Cardiac muscle cell (in vitro differentiated cells and primary cell): ENCODE data around the gene CD63. TPM values are rescaled to one million over a fixed set of nuclear protein-coding genes. Genes with fewer than 3 reads are reported as not detected.
A peak's percentile ranks its signal among the peaks of the same experiment; 100 is the strongest.

Experiments used
- DNase-seq, 2 donors: peaks; one replicate each; pipeline versions ENCODE4 v3.0.0 to v3.0.0-alpha.2; 2010 to 2017; ENCODE audit warnings: low read depth in 1 of 2, low spot score in 1 of 2
- H3K27ac ChIP-seq: fragments of 200-600 bp; sonication (generic); 2 replicates; pipeline ENCODE4 v1.5.1; 2016
- H3K27me3 ChIP-seq: fragments of 200-600 bp; sonication (generic); 2 replicates; pipeline ENCODE4 v1.6.0; 2016; ENCODE audit warnings: control low read depth
- H3K36me3 ChIP-seq: fragments of 200-600 bp; sonication (generic); 2 replicates; pipeline ENCODE4 v1.5.1; 2016; ENCODE audit warnings: control low read depth
- H3K4me1 ChIP-seq: fragments of 200-600 bp; sonication (generic); 2 replicates; pipeline ENCODE4 v1.8.1; 2017; ENCODE audit warnings: low read depth, mild to moderate bottlenecking, mixed run types
- H3K4me3 ChIP-seq: fragments of 200-600 bp; sonication (generic); 2 replicates; pipeline ENCODE4 v1.5.1; 2016; ENCODE audit warnings: mild to moderate bottlenecking
- H3K9me3 ChIP-seq: fragments of 200-600 bp; sonication (generic); 2 replicates; pipeline ENCODE4 v1.5.1; 2017; ENCODE audit warnings: low read depth, mild to moderate bottlenecking, control low read depth
- polyA plus RNA-seq: library from polyadenylated mRNA; unstranded; fragments of >200 nt; fragmentation: Nextera tagmentation; extraction: Ambion mirVana; gene quantifications from 2 replicates; pipeline ENCODE4 v1.2.1, GENCODE V29; 2016
- total RNA-seq: library from RNA; depleted of rRNA; stranded (reverse); fragments of >200 nt; gene quantifications from 2 replicates; pipeline ENCODE4 v1.2.3, GENCODE V29; 2016
- TF ChIP-seq, protein P1 (sequence below): IDR thresholded peaks from 2 replicates; pipeline ENCODE4 v1.5.1; 2012; ENCODE audit warnings: low read depth, mild to moderate bottlenecking, low read length

CD63 gene
- total and polyA plus RNA-seq, 2 experiments from 2014 or later = 268 to 1,103 TPM

DNA sequence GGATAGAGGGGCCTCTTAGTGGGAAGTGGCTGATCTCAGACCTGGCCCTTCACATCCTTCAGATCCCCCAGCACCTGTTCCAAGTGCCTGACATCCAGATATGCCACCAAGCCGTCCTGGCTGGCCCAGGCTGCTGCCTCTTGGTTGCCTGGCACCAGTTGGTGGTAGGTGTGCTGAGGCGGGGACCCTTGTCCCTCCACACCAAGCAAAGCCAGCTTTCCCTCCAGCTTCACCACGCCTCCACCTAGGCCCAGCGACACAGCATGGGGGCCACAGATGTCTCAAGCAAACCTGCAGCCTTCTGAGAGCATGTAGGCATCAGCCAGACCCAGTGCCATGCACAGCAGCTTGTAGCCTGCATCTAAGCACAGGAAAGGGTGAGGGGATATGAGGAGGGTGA lies 3.5 kb upstream of the CD63 start:
- TF ChIP-seq, protein P1, sequence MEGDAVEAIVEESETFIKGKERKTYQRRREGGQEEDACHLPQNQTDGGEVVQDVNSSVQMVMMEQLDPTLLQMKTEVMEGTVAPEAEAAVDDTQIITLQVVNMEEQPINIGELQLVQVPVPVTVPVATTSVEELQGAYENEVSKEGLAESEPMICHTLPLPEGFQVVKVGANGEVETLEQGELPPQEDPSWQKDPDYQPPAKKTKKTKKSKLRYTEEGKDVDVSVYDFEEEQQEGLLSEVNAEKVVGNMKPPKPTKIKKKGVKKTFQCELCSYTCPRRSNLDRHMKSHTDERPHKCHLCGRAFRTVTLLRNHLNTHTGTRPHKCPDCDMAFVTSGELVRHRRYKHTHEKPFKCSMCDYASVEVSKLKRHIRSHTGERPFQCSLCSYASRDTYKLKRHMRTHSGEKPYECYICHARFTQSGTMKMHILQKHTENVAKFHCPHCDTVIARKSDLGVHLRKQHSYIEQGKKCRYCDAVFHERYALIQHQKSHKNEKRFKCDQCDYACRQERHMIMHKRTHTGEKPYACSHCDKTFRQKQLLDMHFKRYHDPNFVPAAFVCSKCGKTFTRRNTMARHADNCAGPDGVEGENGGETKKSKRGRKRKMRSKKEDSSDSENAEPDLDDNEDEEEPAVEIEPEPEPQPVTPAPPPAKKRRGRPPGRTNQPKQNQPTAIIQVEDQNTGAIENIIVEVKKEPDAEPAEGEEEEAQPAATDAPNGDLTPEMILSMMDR = no peak
- H3K27ac ChIP-seq = no peak overlapping the region
- DNase-seq = no peak

DNA sequence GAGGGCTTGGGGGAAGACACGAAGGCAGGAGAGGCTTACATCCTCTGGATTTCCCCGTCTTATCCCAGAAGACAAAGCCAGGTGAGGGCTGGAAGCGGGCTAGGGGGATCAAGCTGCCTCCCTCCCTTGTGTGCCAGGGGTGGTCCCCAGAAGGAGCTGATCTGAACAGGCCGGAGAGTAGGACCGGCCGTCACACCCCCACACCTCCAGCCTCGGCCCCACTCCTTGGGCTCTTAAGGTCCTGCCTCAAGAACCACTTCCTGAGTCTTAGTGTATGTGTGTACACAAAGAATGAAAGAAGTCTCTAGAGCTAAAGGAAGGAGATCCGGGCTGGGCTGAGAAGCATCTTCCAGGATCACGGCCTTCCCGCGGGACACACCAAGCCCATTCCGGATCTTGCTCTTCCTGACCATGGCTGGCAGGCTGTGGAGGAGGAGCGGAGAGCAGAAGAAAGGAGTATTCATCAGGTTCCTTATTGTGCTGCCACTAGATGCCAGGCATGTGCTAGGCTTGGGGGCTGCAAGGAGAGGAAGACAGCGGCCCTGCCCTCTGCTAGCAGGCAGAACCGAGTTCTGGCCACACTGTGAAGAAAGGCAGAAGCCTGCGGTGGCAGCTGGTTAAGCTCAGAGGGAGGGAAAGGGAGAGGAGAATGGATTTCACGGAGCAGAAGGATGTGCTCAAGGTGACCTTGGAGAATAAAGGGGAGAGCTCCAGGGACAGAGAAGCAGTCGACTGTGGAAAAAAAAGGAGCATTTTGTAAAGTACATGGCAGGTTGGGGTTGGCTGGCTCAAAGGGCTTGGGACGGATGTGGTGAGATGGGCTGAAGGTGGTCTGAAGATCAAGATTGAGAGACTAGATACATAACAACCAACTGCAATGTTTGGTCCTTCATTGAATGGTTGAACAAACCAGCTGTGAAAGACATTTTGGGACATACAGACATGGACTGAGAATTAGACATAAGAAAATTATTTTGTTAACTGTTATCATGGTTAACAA lies 1.3 kb upstream of the CD63 start:
- no peaks in the 10 kb centered on the region for H3K27me3 ChIP-seq
- H3K4me3 ChIP-seq = peak overlapping the region; percentile 82
- no peaks in the 10 kb centered on the region for H3K9me3 ChIP-seq
- TF ChIP-seq, protein P1 = peak; percentile 9
- peak overlapping the region; percentile 90 for H3K27ac ChIP-seq
- H3K4me1 ChIP-seq = peaks cover 17% of the 10 kb centered on the region
- H3K36me3 ChIP-seq = peaks cover 7% of the 10 kb centered on the region
- peak in 1 of 2 donors; percentile 65 for DNase-seq

More for the DNA sequence above, 3.5 kb upstream of the CD63 start:
- H3K9me3 ChIP-seq = no peaks in the 10 kb centered on the region
- no peak overlapping the region for H3K4me3 ChIP-seq
- H3K27me3 ChIP-seq = no peaks in the 10 kb centered on the region
- H3K36me3 ChIP-seq = no peaks in the 10 kb centered on the region
- peaks cover 22% of the 10 kb centered on the region for H3K4me1 ChIP-seq

DNA sequence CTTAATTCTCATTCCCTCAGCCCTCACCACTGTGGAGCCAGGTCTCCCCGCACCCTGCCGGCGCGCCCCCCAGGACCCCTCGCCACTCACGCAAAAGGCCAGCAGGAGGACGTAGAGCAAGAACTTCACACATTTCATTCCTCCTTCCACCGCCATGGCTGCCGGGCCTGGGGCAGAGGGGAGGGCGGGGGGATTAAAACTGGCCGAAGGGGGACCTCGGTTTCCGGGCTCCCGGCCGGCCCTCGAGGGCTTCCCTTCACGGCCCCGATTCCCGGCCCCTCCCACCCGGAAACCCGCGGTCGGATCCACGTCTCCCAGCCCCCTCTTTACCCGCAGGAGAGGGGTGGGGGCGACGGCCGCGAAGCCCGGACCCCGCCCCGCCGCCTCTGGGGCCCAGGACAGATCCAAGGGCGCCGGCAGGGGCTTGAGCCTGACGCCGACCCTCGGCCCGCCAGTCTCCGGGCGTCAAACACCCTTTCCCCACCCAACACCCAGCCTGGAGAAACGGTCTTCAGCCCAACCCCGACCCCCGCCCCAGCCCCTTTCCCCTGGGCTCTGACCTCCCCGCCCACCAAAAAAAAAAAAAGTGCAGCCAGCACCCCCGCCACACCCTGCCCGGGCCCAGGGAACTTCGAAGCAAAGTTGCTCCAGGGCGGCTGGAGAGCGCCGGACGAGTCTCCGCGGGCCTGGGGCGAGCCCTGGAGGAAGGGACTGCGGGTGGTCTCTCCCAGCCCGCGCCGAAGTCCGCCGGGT lies 447 bp downstream of the CD63 start:
- Histone ChIP-seq H3K27me3 (no peaks in the 10 kb centered on the region), H3K9me3 (no peaks in the 10 kb centered on the region), H3K27ac (peak overlapping the region; percentile 90), H3K4me1 (peaks cover 17% of the 10 kb centered on the region), H3K4me3 (peak overlapping the region; percentile 82), H3K36me3 (peaks cover 11% of the 10 kb centered on the region)
- TF ChIP-seq, protein P1 = no peak
- DNase-seq = peak; percentile 74 to 84

DNA sequence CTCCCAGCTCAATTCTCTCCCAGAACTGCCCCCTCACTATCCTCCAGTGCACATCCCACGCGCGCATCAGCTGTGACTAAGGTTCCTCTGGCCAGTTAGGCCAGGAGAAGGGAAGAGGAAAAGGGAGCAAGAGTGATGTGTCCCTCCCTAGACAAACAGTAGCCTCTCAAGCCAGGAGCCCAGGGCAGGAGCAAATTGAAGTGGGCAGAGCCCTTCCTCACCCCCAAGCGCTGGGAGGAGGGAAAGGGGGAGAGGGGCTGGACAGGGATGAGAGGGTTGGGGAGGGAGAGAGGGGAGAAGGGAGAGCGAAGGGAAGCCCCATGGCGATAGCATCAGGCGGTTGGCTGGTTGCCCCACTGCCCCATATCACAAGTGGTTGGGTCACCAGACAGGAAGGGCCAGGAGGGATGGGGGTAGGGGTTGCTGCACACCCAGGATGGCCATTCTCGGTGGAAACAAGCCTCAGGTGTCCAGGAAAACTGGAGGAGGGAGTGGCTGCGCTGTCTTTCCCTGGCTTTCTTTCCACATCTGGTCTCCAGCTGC lies 1.1 kb downstream of the CD63 start:
- no peaks in the 10 kb centered on the region for H3K27me3 ChIP-seq
- TF ChIP-seq, protein P1 = no peak
- peak in 1 of 2 donors; percentile 71 for DNase-seq
- no peaks in the 10 kb centered on the region for H3K9me3 ChIP-seq
- H3K4me1 ChIP-seq = peaks cover 17% of the 10 kb centered on the region
- H3K4me3 ChIP-seq = peak overlapping the region; percentile 82
- H3K36me3 ChIP-seq = peaks cover 11% of the 10 kb centered on the region
- peak overlapping the region; percentile 90 for H3K27ac ChIP-seq

DNA sequence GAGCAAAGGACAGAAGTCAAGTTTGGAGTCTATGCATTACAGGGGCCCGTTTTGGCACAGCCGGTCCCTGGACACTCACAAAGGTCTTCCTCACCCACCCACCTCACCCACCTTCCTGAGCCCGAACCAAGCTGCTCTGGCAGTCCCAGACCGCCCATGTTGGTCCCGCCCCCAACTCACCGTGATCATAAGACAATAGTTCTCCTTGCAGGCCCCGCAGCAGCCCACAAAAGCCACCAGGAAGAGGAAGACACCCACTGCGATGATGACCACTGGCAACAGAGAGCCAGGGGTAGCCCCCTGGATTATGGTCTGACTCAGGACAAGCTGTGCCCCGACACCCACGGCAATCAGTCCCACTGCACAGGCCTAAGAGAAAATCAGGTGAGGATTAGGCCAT lies 1.8 kb downstream of the CD63 start:
- TF ChIP-seq, protein P1 = no peak
- H3K4me1 ChIP-seq = peaks cover 17% of the 10 kb centered on the region
- peak overlapping the region; percentile 82 for H3K4me3 ChIP-seq
- H3K27ac ChIP-seq = no peak overlapping the region
- no peak for DNase-seq
- H3K27me3 ChIP-seq = no peaks in the 10 kb centered on the region
- peaks cover 11% of the 10 kb centered on the region for H3K36me3 ChIP-seq
- no peaks in the 10 kb centered on the region for H3K9me3 ChIP-seq
